ENCODE results near the gene IFIH1. TPM values are rescaled to one million over a fixed set of nuclear protein-coding genes. Genes with fewer than 3 reads are reported as not detected.
A peak's percentile ranks its signal among the peaks of the same experiment; 100 is the strongest.

IFIH1 gene
- total RNA-seq (2014; rRNA removed; shearing (Covaris generic)), result not detected in 2 replicates

- Histone ChIP-seq H3K27me3 (no peaks in the 10 kb centered on the region), H3K4me1 (no peaks in the 10 kb centered on the region), H3K27ac (no peak within 1 kb of the TSS), H3K36me3 (no peaks in the 10 kb centered on the region), H3K4me3 (peak within 1 kb of the TSS; percentile 29; the same call in 1 of the 2 replicates), H3K9me3 (replicated peaks) (no peaks in the 10 kb centered on the region)
- DNase-seq, result peak in 1 of 2 experiments; percentile 24
Measured at GRCh38 chr2:162318328-162319180, at the start of gene IFIH1. Gene IFIH1, minus strand, starts transcription at chr2:162318684. Its CDS starts 377 bp downstream, at chr2:162318307.

- H3K9me3 ChIP-seq (replicated peaks), result no peaks in the 10 kb centered on the region
- no peaks in the 10 kb centered on the region for H3K27me3 ChIP-seq
- no peak overlapping the region for H3K27ac ChIP-seq
- no peak overlapping the region for H3K4me3 ChIP-seq
- no peaks in the 10 kb centered on the region for H3K36me3 ChIP-seq
- H3K4me1 ChIP-seq, result no peaks in the 10 kb centered on the region
- DNase-seq, result no peak
Measured at GRCh38 chr2:162365392-162365791, 46.9 kb upstream of the IFIH1 start.

DNA sequence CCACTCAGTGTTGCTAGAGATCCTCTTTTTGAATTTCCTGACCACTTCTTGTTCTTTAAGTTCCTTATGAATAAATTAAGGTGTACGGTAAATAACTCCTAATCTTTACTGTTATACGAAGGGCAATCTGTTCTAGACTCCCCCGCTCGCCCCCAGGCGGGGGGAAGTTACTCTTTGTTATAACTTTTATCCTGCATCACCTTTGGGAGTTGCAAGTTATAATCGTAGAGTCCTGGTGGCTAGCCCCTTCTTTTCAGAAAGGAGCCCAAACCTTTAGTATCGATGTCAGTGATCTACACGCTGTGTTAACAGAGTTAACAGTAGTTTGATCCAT lies 26.1 kb upstream of the IFIH1 start:
- DNase-seq, result no peak
- no peak overlapping the region; the same call in 1 of the 2 replicates for H3K27ac ChIP-seq
- H3K9me3 ChIP-seq (replicated peaks), result no peaks in the 10 kb centered on the region
- H3K27me3 ChIP-seq, result no peaks in the 10 kb centered on the region
- peak overlapping the region; percentile 58 for H3K4me3 ChIP-seq
- no peaks in the 10 kb centered on the region for H3K36me3 ChIP-seq
- H3K4me1 ChIP-seq, result no peaks in the 10 kb centered on the region

GRCh38 chr2:162343824-162344616 lies 25.5 kb upstream of the IFIH1 start, which contains the start of gene GCA:
Gene GCA, plus strand, starts transcription at chr2:162344132. Its CDS starts 117 bp downstream, at chr2:162344249.
- H3K27ac ChIP-seq, result no peak within 1 kb of the TSS; the same call in 1 of the 2 replicates
- peak within 1 kb of the TSS; percentile 58 for H3K4me3 ChIP-seq
- H3K27me3 ChIP-seq, result no peaks in the 10 kb centered on the region
- H3K36me3 ChIP-seq, result no peaks in the 10 kb centered on the region
- H3K4me1 ChIP-seq, result no peaks in the 10 kb centered on the region
- peak; percentile 80 to 81 for DNase-seq
- no peaks in the 10 kb centered on the region for H3K9me3 ChIP-seq (replicated peaks)

GRCh38 chr2:162343492-162343823 lies 25.0 kb upstream of the IFIH1 start:
- Histone ChIP-seq H3K27ac (no peak overlapping the region), H3K36me3 (no peaks in the 10 kb centered on the region), H3K4me1 (no peaks in the 10 kb centered on the region), H3K9me3 (replicated peaks) (no peaks in the 10 kb centered on the region), H3K4me3 (peak overlapping the region; percentile 58), H3K27me3 (no peaks in the 10 kb centered on the region)
- DNase-seq, result no peak

DNA sequence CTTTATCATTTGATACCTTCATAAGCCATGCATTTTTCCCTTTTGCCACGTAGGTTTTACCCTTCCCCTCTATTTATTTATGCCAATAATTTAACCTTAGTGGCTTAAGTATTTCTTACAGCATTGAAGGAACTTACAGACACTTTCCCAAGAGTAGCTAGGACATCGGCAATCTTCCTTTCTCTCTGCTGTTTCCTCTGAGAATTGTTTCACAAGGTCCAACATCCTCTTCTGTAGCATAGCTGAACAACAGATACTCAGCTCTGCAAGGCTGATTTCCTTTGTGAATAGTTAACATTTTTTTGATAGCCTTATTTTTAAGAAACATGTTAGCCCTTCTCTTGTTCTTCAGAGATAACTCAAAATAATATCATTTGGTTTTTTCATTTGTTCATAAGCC lies 24.4 kb upstream of the IFIH1 start:
- Histone ChIP-seq H3K4me1 (no peaks in the 10 kb centered on the region), H3K36me3 (no peaks in the 10 kb centered on the region), H3K4me3 (no peak overlapping the region), H3K27ac (no peak overlapping the region), H3K27me3 (no peaks in the 10 kb centered on the region), H3K9me3 (replicated peaks) (no peaks in the 10 kb centered on the region)
- DNase-seq, result no peak

- H3K4me3 ChIP-seq, result no peak overlapping the region
- no peak for DNase-seq
Measured at GRCh38 chr2:162342321-162342720, 23.8 kb upstream of the IFIH1 start.

GRCh38 chr2:162340822-162341221 lies 22.3 kb upstream of the IFIH1 start:
- Histone ChIP-seq H3K27me3 (no peaks in the 10 kb centered on the region), H3K9me3 (replicated peaks) (no peaks in the 10 kb centered on the region), H3K36me3 (no peaks in the 10 kb centered on the region), H3K4me3 (no peak overlapping the region), H3K4me1 (no peaks in the 10 kb centered on the region), H3K27ac (no peak overlapping the region)
- DNase-seq, result no peak

More at GRCh38 chr2:162342321-162342720, 23.8 kb upstream of the IFIH1 start:
- Histone ChIP-seq H3K4me1 (no peaks in the 10 kb centered on the region), H3K36me3 (no peaks in the 10 kb centered on the region), H3K27ac (no peak overlapping the region), H3K9me3 (replicated peaks) (no peaks in the 10 kb centered on the region), H3K27me3 (no peaks in the 10 kb centered on the region)

DNA sequence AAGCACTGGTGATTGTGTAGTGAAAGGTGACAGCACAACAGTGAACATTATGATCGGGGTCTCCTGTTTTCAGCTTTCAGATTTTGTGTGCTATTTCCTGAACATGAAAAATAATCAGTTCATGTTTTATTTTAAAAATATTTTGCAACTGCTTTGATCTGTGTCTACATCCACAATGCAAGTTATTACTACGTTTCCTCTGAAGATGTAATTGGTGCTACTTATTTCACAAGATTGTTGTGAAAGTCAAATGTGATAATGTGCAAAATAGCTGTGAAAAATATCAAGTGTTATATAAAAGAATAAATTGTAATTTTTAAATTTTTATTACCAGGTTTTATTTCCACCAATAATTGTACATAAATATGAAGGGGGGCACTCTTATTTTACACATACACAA lies 19.4 kb upstream of the IFIH1 start:
- DNase-seq, result no peak
- H3K27me3 ChIP-seq, result no peaks in the 10 kb centered on the region
- no peak overlapping the region for H3K27ac ChIP-seq
- no peaks in the 10 kb centered on the region for H3K4me1 ChIP-seq
- H3K4me3 ChIP-seq, result no peak overlapping the region
- no peaks in the 10 kb centered on the region for H3K36me3 ChIP-seq
- H3K9me3 ChIP-seq (replicated peaks), result no peaks in the 10 kb centered on the region

GRCh38 chr2:162333968-162334367 lies 15.5 kb upstream of the IFIH1 start:
- Histone ChIP-seq H3K9me3 (replicated peaks) (no peaks in the 10 kb centered on the region), H3K27ac (no peak overlapping the region), H3K4me1 (peaks cover 10% of the 10 kb centered on the region), H3K4me3 (no peak overlapping the region), H3K27me3 (no peaks in the 10 kb centered on the region), H3K36me3 (no peaks in the 10 kb centered on the region)
- DNase-seq, result peak in 1 of 2 experiments; percentile 28

GRCh38 chr2:162330881-162331280 lies 12.4 kb upstream of the IFIH1 start:
- no peak overlapping the region for H3K4me3 ChIP-seq
- H3K36me3 ChIP-seq, result no peaks in the 10 kb centered on the region
- no peaks in the 10 kb centered on the region for H3K27me3 ChIP-seq
- peak overlapping the region; percentile 27; the same call in 1 of the 2 replicates for H3K27ac ChIP-seq
- DNase-seq, result no peak
- H3K4me1 ChIP-seq, result peaks cover 10% of the 10 kb centered on the region
- H3K9me3 ChIP-seq (replicated peaks), result no peaks in the 10 kb centered on the region

DNA sequence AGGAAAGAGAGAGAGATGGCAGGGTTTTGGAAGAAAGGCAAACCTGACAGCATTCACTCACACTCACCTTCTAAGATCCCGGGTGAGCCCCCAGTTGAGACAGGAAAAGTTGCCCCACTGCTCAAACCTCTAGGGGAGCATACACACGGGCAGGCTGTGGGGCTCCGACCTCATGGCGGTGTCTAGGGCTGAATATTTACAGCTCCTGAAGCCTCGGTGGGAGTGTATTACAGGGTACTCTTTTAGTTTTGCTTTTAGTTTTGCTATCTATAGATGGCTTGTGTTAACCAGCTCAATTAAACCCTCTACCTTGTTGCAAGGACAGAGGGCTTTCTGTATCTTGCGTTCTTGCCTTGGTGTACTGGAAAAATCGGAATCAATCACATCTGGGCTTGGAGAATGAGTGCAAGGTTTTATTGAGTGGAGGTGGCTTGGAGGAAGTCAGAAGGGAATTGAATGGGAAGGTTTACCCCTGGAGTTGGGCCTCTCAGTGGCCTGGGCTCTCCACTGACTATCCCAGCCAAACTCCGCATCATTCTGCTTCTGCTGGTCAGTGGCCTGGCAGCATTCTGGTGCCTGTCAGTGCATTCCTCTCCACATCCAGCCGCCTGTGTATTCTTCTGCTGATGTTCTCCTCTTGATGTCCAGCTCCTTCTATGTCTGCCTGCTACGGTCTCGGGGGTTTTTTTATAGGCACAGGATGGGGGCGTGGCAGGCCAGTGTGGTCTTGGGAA lies 10.1 kb upstream of the IFIH1 start:
- H3K36me3 ChIP-seq, result no peaks in the 10 kb centered on the region
- H3K27me3 ChIP-seq, result no peaks in the 10 kb centered on the region
- H3K4me1 ChIP-seq, result peaks cover 10% of the 10 kb centered on the region
- no peak overlapping the region for H3K27ac ChIP-seq
- DNase-seq, result no peak
- H3K4me3 ChIP-seq, result no peak overlapping the region
- H3K9me3 ChIP-seq (replicated peaks), result no peaks in the 10 kb centered on the region

DNA sequence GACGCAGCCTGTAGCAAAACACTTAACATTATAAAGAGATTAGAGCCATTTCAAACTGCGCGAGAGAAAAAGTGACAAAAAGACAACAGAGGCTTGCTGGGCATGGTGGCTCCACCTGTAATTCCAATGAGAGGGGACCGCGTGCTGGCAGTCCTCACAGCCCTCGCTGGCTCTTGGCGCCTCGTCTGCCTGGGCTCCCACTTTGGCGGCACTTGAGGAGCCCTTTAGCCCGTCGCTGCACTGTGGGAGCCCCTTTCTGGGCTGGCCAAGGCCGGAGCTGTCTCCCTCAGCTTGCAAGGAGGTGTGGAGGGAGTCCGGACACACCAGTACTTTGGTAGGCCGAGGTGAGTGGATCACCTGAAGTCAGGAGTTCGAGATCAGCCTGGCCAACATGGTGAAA lies 9.3 kb upstream of the IFIH1 start:
- no peak for DNase-seq
- no peaks in the 10 kb centered on the region for H3K27me3 ChIP-seq
- H3K27ac ChIP-seq, result no peak overlapping the region
- no peaks in the 10 kb centered on the region for H3K9me3 ChIP-seq (replicated peaks)
- no peak overlapping the region for H3K4me3 ChIP-seq
- peaks cover 10% of the 10 kb centered on the region for H3K4me1 ChIP-seq
- H3K36me3 ChIP-seq, result no peaks in the 10 kb centered on the region

GRCh38 chr2:162327134-162327769 lies 8.8 kb upstream of the IFIH1 start:
- no peak overlapping the region for H3K27ac ChIP-seq
- no peaks in the 10 kb centered on the region for H3K27me3 ChIP-seq
- H3K9me3 ChIP-seq (replicated peaks), result no peaks in the 10 kb centered on the region
- DNase-seq, result peak in 1 of 2 experiments; percentile 37
- H3K4me3 ChIP-seq, result no peak overlapping the region
- no peaks in the 10 kb centered on the region for H3K36me3 ChIP-seq
- H3K4me1 ChIP-seq, result peaks cover 10% of the 10 kb centered on the region
